SK-N-SH treated with all-trans-retinoic acid at 6 μM for 48 hours (cell line): ENCODE data around the gene MBD5.

Source experiments
- ESRRG ChIP-seq: fragments of 250-450 bp; sonication (Bioruptor Pico); IDR thresholded peaks from 2 replicates; pipeline ENCODE4 v1.6.1; 2021; ENCODE audit warnings: mild to moderate bottlenecking
- ZNF8 ChIP-seq: fragments of 450-650 bp; formaldehyde crosslinking; IDR thresholded peaks from 2 replicates; pipeline ENCODE4 v1.5.0; 2020; ENCODE audit warnings: mild to moderate bottlenecking, moderate library complexity
- TF ChIP-seq, protein P1 (sequence below): fragments of 250-450 bp; sonication (Bioruptor Pico); IDR thresholded peaks from 2 replicates; pipeline ENCODE4 v1.8.0; 2020; ENCODE audit warnings: mild to moderate bottlenecking, moderate library complexity, borderline replicate concordance

GRCh38 chr2:148517296-148517695 is 496.4 kb downstream of the MBD5 start:
- no peak for TF ChIP-seq ESRRG (CRISPR knock-in tag)
- no peak for TF ChIP-seq ZNF8 (CRISPR knock-in tag)
- TF ChIP-seq, protein P1, sequence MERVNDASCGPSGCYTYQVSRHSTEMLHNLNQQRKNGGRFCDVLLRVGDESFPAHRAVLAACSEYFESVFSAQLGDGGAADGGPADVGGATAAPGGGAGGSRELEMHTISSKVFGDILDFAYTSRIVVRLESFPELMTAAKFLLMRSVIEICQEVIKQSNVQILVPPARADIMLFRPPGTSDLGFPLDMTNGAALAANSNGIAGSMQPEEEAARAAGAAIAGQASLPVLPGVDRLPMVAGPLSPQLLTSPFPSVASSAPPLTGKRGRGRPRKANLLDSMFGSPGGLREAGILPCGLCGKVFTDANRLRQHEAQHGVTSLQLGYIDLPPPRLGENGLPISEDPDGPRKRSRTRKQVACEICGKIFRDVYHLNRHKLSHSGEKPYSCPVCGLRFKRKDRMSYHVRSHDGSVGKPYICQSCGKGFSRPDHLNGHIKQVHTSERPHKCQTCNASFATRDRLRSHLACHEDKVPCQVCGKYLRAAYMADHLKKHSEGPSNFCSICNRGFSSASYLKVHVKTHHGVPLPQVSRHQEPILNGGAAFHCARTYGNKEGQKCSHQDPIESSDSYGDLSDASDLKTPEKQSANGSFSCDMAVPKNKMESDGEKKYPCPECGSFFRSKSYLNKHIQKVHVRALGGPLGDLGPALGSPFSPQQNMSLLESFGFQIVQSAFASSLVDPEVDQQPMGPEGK (CRISPR knock-in tag), result no peak
